Sigmoid colon (tissue), 4 donors: ENCODE results near the gene PFDN4.
"Not testable (repeated sequence)": the region's sequence is repeated elsewhere in the genome, so short reads cannot be mapped to it uniquely, and the experiment has no call there.

ENCODE experiments used
- POLR2AphosphoS5 ChIP-seq, 4 donors: sonication (generic); formaldehyde crosslinking; IDR thresholded peaks; one replicate each; pipeline ENCODE4 v1.6.1; 2017; ENCODE audit warnings: antibody characterized with exemption in 4 of 4
- TF ChIP-seq, protein P1 (sequence below), 4 experiments: fragments of 450-650 bp in 3 of 4; fragments of 200-600 bp in 1 of 4; IDR thresholded peaks; one replicate each; pipeline ENCODE4 v1.5.1; 2016 to 2019; ENCODE audit warnings: antibody characterized with exemption in 4 of 4, mild to moderate bottlenecking in 3 of 4, moderate library complexity in 2 of 4

DNA sequence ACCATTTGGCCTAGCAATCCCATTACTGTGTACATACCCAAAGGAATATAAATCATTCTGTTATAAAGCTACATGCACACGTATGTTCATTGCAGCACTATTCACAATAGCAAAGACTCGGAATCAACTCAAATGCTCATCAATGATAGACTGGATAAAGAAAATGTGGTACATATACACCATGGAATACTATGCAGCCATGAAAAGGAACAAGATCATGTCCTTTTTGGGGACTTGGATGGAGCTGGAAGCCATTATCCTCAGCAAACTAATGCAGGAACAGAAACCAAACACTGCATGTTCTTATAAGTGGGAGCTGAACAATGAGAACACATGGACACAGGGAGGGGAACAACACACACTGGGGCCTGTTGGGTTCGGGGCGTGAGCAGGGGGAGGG, 40.8 kb downstream of the PFDN4 start:
- TF ChIP-seq POLR2AphosphoS5 (IDR thresholded peaks at IDR 0.05), result not testable (repeated sequence)
- TF ChIP-seq, protein P1, sequence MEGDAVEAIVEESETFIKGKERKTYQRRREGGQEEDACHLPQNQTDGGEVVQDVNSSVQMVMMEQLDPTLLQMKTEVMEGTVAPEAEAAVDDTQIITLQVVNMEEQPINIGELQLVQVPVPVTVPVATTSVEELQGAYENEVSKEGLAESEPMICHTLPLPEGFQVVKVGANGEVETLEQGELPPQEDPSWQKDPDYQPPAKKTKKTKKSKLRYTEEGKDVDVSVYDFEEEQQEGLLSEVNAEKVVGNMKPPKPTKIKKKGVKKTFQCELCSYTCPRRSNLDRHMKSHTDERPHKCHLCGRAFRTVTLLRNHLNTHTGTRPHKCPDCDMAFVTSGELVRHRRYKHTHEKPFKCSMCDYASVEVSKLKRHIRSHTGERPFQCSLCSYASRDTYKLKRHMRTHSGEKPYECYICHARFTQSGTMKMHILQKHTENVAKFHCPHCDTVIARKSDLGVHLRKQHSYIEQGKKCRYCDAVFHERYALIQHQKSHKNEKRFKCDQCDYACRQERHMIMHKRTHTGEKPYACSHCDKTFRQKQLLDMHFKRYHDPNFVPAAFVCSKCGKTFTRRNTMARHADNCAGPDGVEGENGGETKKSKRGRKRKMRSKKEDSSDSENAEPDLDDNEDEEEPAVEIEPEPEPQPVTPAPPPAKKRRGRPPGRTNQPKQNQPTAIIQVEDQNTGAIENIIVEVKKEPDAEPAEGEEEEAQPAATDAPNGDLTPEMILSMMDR (IDR thresholded peaks at IDR 0.05), result not testable (repeated sequence)
